HCT116 (cell line): ENCODE data around the gene HMCES. TPM values are rescaled to one million over a fixed set of nuclear protein-coding genes. Genes with fewer than 3 reads are reported as not detected.
A peak's percentile ranks its signal among the peaks of the same experiment; 100 is the strongest.

Source experiments
- ATAC-seq: fragments of 200-7000 bp; cut with Tn5 transposase; 2 replicates; pipeline ENCODE4 v1.9.1; 2020; ENCODE audit warnings: mild to moderate bottlenecking, moderate library complexity
- BruUV-seq: library from RNA; stranded (reverse); fragments of 400-500 nt; replicated peaks from 2 replicates; lab custom pipeline; 2021; lab: Mats Ljungman, UMichigan
- CTCF ChIA-PET: fragments of 300-600 bp; sonication (Branson Sonifier 250); formaldehyde crosslinking; loops from one replicate; lab custom pipeline; 2021; ENCODE audit warnings: antibody characterized with exemption; lab: Charles Lee
- POLR2A ChIA-PET: fragments of 300-600, 350-600 bp; sonication (Branson Sonifier 250); formaldehyde crosslinking; loops from one replicate; lab custom pipeline; 2021; ENCODE audit warnings: antibody characterized with exemption; lab: Charles Lee
- RAD21 ChIA-PET, 2 experiments: fragments of 300-600 bp; sonication (Branson Sonifier 250); formaldehyde crosslinking; loops; one replicate each; lab custom pipeline; 2023; ENCODE audit warnings: low total read pairs in 2 of 2; ENCODE audit not compliant: uncharacterized antibody in 2 of 2, unreplicated experiment in 2 of 2, low non-redundant PET in 1 of 2; lab: Charles Lee
- DNase-seq: peaks from one replicate; pipeline ENCODE4 v3.0.0-alpha.2; 2010; ENCODE audit warnings: low read depth, low spot score
- H2AFZ ChIP-seq: fragments of 200-600 bp; shearing (Covaris generic), sonication (generic); 2 replicates; pipeline ENCODE4 v1.6.1; 2017; ENCODE audit warnings: low read depth, mixed run types, mixed read lengths, antibody characterized with exemption, low read length; ENCODE audit not compliant: poor library complexity, severe bottlenecking
- H3K27ac ChIP-seq: 2 replicates; pipeline ENCODE4 v1.5.1; 2012; ENCODE audit warnings: low read depth, low read length
- H3K27me3 ChIP-seq: fragments of 200-600 bp; sonication (generic); 2 replicates; pipeline ENCODE4 v1.6.1; 2016; ENCODE audit warnings: mixed run types, low read length, mixed read lengths; ENCODE audit not compliant: insufficient read depth
- H3K36me3 ChIP-seq, 2 experiments: fragments of 200-500 bp in 1 of 2; fragments of 200-600 bp in 1 of 2; sonication (Bioruptor generic) in 1 of 2; sonication (generic) in 1 of 2; 2 replicates each; pipeline versions ENCODE4 v1.5.1 to v1.6.1; 2014 to 2016; ENCODE audit warnings: low read length in 2 of 2, inconsistent platforms in 1 of 2, mixed read lengths in 1 of 2, mixed run types in 1 of 2; ENCODE audit not compliant: insufficient read depth in 2 of 2, control insufficient read depth in 1 of 2
- H3K4me1 ChIP-seq, 2 experiments: fragments of 200-600 bp in 1 of 2; sonication (generic) in 1 of 2; 2 replicates each; pipeline versions ENCODE4 v1.5.1 to v1.6.1; 2012 to 2017; ENCODE audit warnings: low read length in 2 of 2, inconsistent platforms in 1 of 2, mild to moderate bottlenecking in 1 of 2, mixed read lengths in 1 of 2, mixed run types in 1 of 2, moderate library complexity in 1 of 2; ENCODE audit not compliant: insufficient read depth in 2 of 2, control insufficient read depth in 1 of 2
- H3K4me2 ChIP-seq: fragments of 200-600 bp; sonication (generic); 2 replicates; pipeline ENCODE4 v1.6.1; 2017; ENCODE audit warnings: mixed run types, low read length, mixed read lengths
- H3K4me3 ChIP-seq, 2 experiments: fragments of 200-600 bp in 1 of 2; sonication (generic) in 1 of 2; replicated peaks in 1 of 2; 2 replicates each; pipeline ENCODE4 v1.5.1; 2011 to 2016; ENCODE audit warnings: low read length in 2 of 2, control low read depth in 1 of 2, low read depth in 1 of 2, mild to moderate bottlenecking in 1 of 2, mixed read lengths in 1 of 2, mixed run types in 1 of 2
- H3K79me2 ChIP-seq: fragments of 200-600 bp; sonication (generic); 2 replicates; pipeline ENCODE4 v1.6.1; 2017; ENCODE audit warnings: mild to moderate bottlenecking, mixed run types, low read length, moderate library complexity, mixed read lengths; ENCODE audit not compliant: insufficient read depth
- H3K9ac ChIP-seq: fragments of 200-600 bp; sonication (generic); 2 replicates; pipeline ENCODE4 v1.6.1; 2016; ENCODE audit warnings: low read length, mixed read lengths
- H3K9me2 ChIP-seq: fragments of 200-600 bp; sonication (generic), shearing (Covaris generic); 2 replicates; pipeline ENCODE4 v1.6.1; 2017; ENCODE audit warnings: mixed run types, mild to moderate bottlenecking, moderate library complexity; ENCODE audit not compliant: insufficient read depth
- H3K9me3 ChIP-seq, 2 experiments: fragments of 200-500 bp in 1 of 2; fragments of 200-600 bp in 1 of 2; sonication (Bioruptor generic) in 1 of 2; sonication (generic) in 1 of 2; 2 replicates each; pipeline ENCODE4 v1.6.1; 2014 to 2017; ENCODE audit warnings: low read length in 2 of 2, mixed read lengths in 2 of 2, inconsistent platforms in 1 of 2, low read depth in 1 of 2, mild to moderate bottlenecking in 1 of 2, mixed run types in 1 of 2, moderate library complexity in 1 of 2; ENCODE audit not compliant: control insufficient read depth in 1 of 2, insufficient read depth in 1 of 2
- H4K20me1 ChIP-seq: fragments of 200-600 bp; sonication (generic), shearing (Covaris generic); 2 replicates; pipeline ENCODE4 v1.6.1; 2017; ENCODE audit warnings: mixed run types, mild to moderate bottlenecking, moderate library complexity; ENCODE audit not compliant: insufficient read depth
- CEBPB ChIP-seq: IDR thresholded peaks from 2 replicates; pipeline ENCODE4 v1.6.1; 2012; ENCODE audit warnings: low read depth
- CTCF ChIP-seq, 3 experiments: fragments of 200-600 bp in 1 of 3; sonication (generic) in 1 of 3; IDR thresholded peaks in 2 of 3; conservative IDR thresholded peaks in 1 of 3; 2 replicates each; pipeline ENCODE4 v1.5.1; 2012 to 2017; ENCODE audit warnings: low read depth in 2 of 3, low read length in 2 of 3, antibody characterized with exemption in 1 of 3, borderline replicate concordance in 1 of 3, control low read depth in 1 of 3, mild to moderate bottlenecking in 1 of 3, mixed read lengths in 1 of 3, mixed run types in 1 of 3, moderate library complexity in 1 of 3; ENCODE audit not compliant: insufficient read depth in 1 of 3
- ELF1 ChIP-seq: IDR thresholded peaks from 2 replicates; pipeline ENCODE4 v1.6.1; 2012; ENCODE audit warnings: low read depth, borderline replicate concordance
- POLR2A ChIP-seq: IDR thresholded peaks from 2 replicates; pipeline ENCODE4 v1.7.0; 2011; ENCODE audit warnings: borderline replicate concordance; ENCODE audit not compliant: insufficient read depth, insufficient read length; ENCODE audit errors: extremely low read depth
- POLR2AphosphoS5 ChIP-seq: IDR thresholded peaks from 2 replicates; pipeline ENCODE4 v1.6.1; 2011; ENCODE audit warnings: mild to moderate bottlenecking, low read depth, low read length, moderate library complexity
- RAD21 ChIP-seq: IDR thresholded peaks from 2 replicates; pipeline ENCODE4 v1.6.1; 2012; ENCODE audit warnings: low read depth, mild to moderate bottlenecking
- TCF7L2 ChIP-seq: IDR thresholded peaks from 2 replicates; pipeline ENCODE4 v1.7.0; 2011; ENCODE audit warnings: borderline replicate concordance, inconsistent platforms; ENCODE audit not compliant: insufficient read depth, insufficient read length; ENCODE audit errors: extremely low read depth
- YY1 ChIP-seq: IDR thresholded peaks from 2 replicates; pipeline ENCODE4 v1.6.1; 2011; ENCODE audit warnings: low read length, low read depth, moderate library complexity, mild to moderate bottlenecking; ENCODE audit not compliant: insufficient replicate concordance; ENCODE audit errors: extremely low read depth
- ZFX ChIP-seq: fragments of 450-650 bp; IDR thresholded peaks from 2 replicates; pipeline ENCODE4 v1.6.1; 2017
- intact Hi-C: fragments of 100-400 bp; cut with micrococcal nuclease; formaldehyde crosslinking; loops from 2 replicates; pipeline ENCODE4 v1.10.0; 2022
- total RNA-seq: library from RNA; stranded (reverse); gene quantifications from one replicate; pipeline ENCODE4 v1.2.1, GENCODE V29; 2021; ENCODE audit not compliant: unreplicated experiment
- TF ChIP-seq, protein P1 (sequence below): IDR thresholded peaks from 2 replicates; pipeline ENCODE4 v1.6.1; 2011; ENCODE audit warnings: mild to moderate bottlenecking, low read length, moderate library complexity; ENCODE audit not compliant: insufficient replicate concordance; ENCODE audit errors: extremely low read depth

The HMCES gene
- total RNA-seq, 1 experiment from 2014 or later: 78.9 TPM

GRCh38 chr3:129315223-129315997, 36.7 kb downstream of the HMCES start:
- POLR2A ChIA-PET: interaction anchor here (1.0 to 2.4 kb wide), 8 partner anchors 11 to 437 kb away, joined by 3 to 11 read pairs (median 4); partner anchors contain the start of genes IFT122 and RAB43
- H2AFZ ChIP-seq: no peak overlapping the region
- peak overlapping the region; percentile 84 for H3K27ac ChIP-seq

DNA sequence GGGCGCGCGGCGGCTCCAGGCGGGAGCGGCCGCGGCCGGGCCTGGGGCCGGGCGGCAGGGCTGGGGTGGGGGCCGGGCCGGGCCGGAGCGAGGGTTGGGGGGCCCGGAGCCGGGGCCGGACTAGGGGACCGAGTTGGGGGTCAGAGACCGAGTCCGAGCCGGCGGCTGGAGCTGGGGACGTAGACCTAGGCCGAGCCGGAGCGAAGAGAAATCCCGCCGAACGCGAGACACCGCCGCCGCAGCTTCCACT, 37.3 kb downstream of the HMCES start:
- no peak for DNase-seq
- CTCF ChIA-PET: interaction anchor here (1.0 to 1.8 kb wide), 6 partner anchors 11 to 346 kb away, joined by 3 to 10 read pairs (median 7); partner anchors contain the start of genes IFT122 and MBD4
- no peak overlapping the region for H2AFZ ChIP-seq

More at GRCh38 chr3:129315223-129315997, 36.7 kb downstream of the HMCES start:
- Histone ChIP-seq H3K4me1 (peaks cover 6 to 26% of the 10 kb centered on the region in 2 experiments; a peak in 3 of 4 replicates), H4K20me1 (no peaks in the 10 kb centered on the region), H3K9me3 (no peaks in the 10 kb centered on the region), H3K36me3 (no peaks in the 10 kb centered on the region), H3K9ac (peak overlapping the region; percentile 95), H3K4me3 (peak overlapping the region; percentile 85 to 93), H3K9me2 (no peaks in the 10 kb centered on the region), H3K27me3 (no peaks in the 10 kb centered on the region), H3K79me2 (peaks cover 7% of the 10 kb centered on the region; the same call in 1 of the 2 replicates), H3K4me2 (peak overlapping the region; percentile 95)
- no TSS peak for BruUV-seq
- intact Hi-C loops: no loop called here
- ChIA-PET CTCF (interaction anchor here (1.3 to 1.8 kb wide), 4 partner anchors 12 to 345 kb away, joined by 4 to 10 read pairs (median 8); partner anchors contain the start of genes IFT122 and MBD4), RAD21 (interaction anchor here in 1 of 2 experiments (0.6 kb wide), 1 partner anchor 49 kb away, joined by 4 read pairs; no protein-coding TSS in a partner anchor)
- TF ChIP-seq POLR2AphosphoS5 (peak; percentile 46), YY1 (no peak), RAD21 (no peak), ELF1 (no peak), POLR2A (peak; percentile 48), TCF7L2 (no peak), CEBPB (no peak)
- DNase-seq: no peak
- ATAC-seq: peak; percentile 8

More for the DNA sequence above, 37.3 kb downstream of the HMCES start:
- Histone ChIP-seq H3K79me2 (peaks cover 7% of the 10 kb centered on the region; the same call in 1 of the 2 replicates), H3K4me3 (peak overlapping the region; percentile 85 to 93), H3K4me2 (peak overlapping the region; percentile 95), H3K9me3 (no peaks in the 10 kb centered on the region), H3K27me3 (no peaks in the 10 kb centered on the region), H3K27ac (peak overlapping the region; percentile 84), H4K20me1 (no peaks in the 10 kb centered on the region), H3K4me1 (peaks cover 6 to 25% of the 10 kb centered on the region in 2 experiments; a peak in 3 of 4 replicates), H3K9me2 (no peaks in the 10 kb centered on the region), H3K9ac (peak overlapping the region; percentile 95), H3K36me3 (no peaks in the 10 kb centered on the region)
- ATAC-seq: no peak; the same call in none of the 2 replicates
- no TSS peak for BruUV-seq
- TF ChIP-seq, protein P1, sequence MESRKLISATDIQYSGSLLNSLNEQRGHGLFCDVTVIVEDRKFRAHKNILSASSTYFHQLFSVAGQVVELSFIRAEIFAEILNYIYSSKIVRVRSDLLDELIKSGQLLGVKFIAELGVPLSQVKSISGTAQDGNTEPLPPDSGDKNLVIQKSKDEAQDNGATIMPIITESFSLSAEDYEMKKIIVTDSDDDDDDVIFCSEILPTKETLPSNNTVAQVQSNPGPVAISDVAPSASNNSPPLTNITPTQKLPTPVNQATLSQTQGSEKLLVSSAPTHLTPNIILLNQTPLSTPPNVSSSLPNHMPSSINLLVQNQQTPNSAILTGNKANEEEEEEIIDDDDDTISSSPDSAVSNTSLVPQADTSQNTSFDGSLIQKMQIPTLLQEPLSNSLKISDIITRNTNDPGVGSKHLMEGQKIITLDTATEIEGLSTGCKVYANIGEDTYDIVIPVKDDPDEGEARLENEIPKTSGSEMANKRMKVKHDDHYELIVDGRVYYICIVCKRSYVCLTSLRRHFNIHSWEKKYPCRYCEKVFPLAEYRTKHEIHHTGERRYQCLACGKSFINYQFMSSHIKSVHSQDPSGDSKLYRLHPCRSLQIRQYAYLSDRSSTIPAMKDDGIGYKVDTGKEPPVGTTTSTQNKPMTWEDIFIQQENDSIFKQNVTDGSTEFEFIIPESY: peak; percentile 84
- TF ChIP-seq CTCF (IDR thresholded peaks at IDR 0.05 in 2 of 3, conservative IDR thresholded peaks at IDR 0.05 in 1 of 3; ENCODE audit: borderline replicate concordance in 1 of 3, insufficient read depth in 1 of 3, low read depth in 2 of 3, low read length in 2 of 3): no peak
- peak; percentile 79 for TF ChIP-seq ZFX
- ChIA-PET RAD21 (interaction anchor here in 1 of 2 experiments (0.6 kb wide), 1 partner anchor 49 kb away, joined by 4 read pairs; no protein-coding TSS in a partner anchor), POLR2A (interaction anchor here (1.0 to 2.4 kb wide), 9 partner anchors 11 to 438 kb away, joined by 3 to 11 read pairs (median 4); partner anchors contain the start of genes IFT122 and RAB43)
- intact Hi-C loops: no loop called here
